HCT116 (cell line): ENCODE data around the gene C3AR1. TPM values are rescaled to one million over a fixed set of nuclear protein-coding genes. Genes with fewer than 3 reads are reported as not detected.

Experiments
- ATAC-seq: fragments of 200-7000 bp; cut with Tn5 transposase; 2 replicates; pipeline ENCODE4 v1.9.1; 2020; ENCODE audit warnings: mild to moderate bottlenecking, moderate library complexity
- BruUV-seq: library from RNA; stranded (reverse); fragments of 400-500 nt; replicated peaks from 2 replicates; lab custom pipeline; 2021; lab: Mats Ljungman, UMichigan
- CTCF ChIA-PET: fragments of 300-600 bp; sonication (Branson Sonifier 250); formaldehyde crosslinking; loops from one replicate; lab custom pipeline; 2021; ENCODE audit warnings: antibody characterized with exemption; lab: Charles Lee
- POLR2A ChIA-PET: fragments of 300-600, 350-600 bp; sonication (Branson Sonifier 250); formaldehyde crosslinking; loops from one replicate; lab custom pipeline; 2021; ENCODE audit warnings: antibody characterized with exemption; lab: Charles Lee
- RAD21 ChIA-PET, 2 experiments: fragments of 300-600 bp; sonication (Branson Sonifier 250); formaldehyde crosslinking; loops; one replicate each; lab custom pipeline; 2023; ENCODE audit warnings: low total read pairs in 2 of 2; ENCODE audit not compliant: uncharacterized antibody in 2 of 2, unreplicated experiment in 2 of 2, low non-redundant PET in 1 of 2; lab: Charles Lee
- DNase-seq: peaks from one replicate; pipeline ENCODE4 v3.0.0-alpha.2; 2010; ENCODE audit warnings: low read depth, low spot score
- H2AFZ ChIP-seq: fragments of 200-600 bp; shearing (Covaris generic), sonication (generic); 2 replicates; pipeline ENCODE4 v1.6.1; 2017; ENCODE audit warnings: low read depth, mixed run types, mixed read lengths, antibody characterized with exemption, low read length; ENCODE audit not compliant: poor library complexity, severe bottlenecking
- H3K27ac ChIP-seq: 2 replicates; pipeline ENCODE4 v1.5.1; 2012; ENCODE audit warnings: low read depth, low read length
- H3K27me3 ChIP-seq: fragments of 200-600 bp; sonication (generic); 2 replicates; pipeline ENCODE4 v1.6.1; 2016; ENCODE audit warnings: mixed run types, low read length, mixed read lengths; ENCODE audit not compliant: insufficient read depth
- H3K36me3 ChIP-seq, 2 experiments: fragments of 200-500 bp in 1 of 2; fragments of 200-600 bp in 1 of 2; sonication (Bioruptor generic) in 1 of 2; sonication (generic) in 1 of 2; 2 replicates each; pipeline versions ENCODE4 v1.5.1 to v1.6.1; 2014 to 2016; ENCODE audit warnings: low read length in 2 of 2, inconsistent platforms in 1 of 2, mixed read lengths in 1 of 2, mixed run types in 1 of 2; ENCODE audit not compliant: insufficient read depth in 2 of 2, control insufficient read depth in 1 of 2
- H3K4me1 ChIP-seq, 2 experiments: fragments of 200-600 bp in 1 of 2; sonication (generic) in 1 of 2; 2 replicates each; pipeline versions ENCODE4 v1.5.1 to v1.6.1; 2012 to 2017; ENCODE audit warnings: low read length in 2 of 2, inconsistent platforms in 1 of 2, mild to moderate bottlenecking in 1 of 2, mixed read lengths in 1 of 2, mixed run types in 1 of 2, moderate library complexity in 1 of 2; ENCODE audit not compliant: insufficient read depth in 2 of 2, control insufficient read depth in 1 of 2
- H3K4me2 ChIP-seq: fragments of 200-600 bp; sonication (generic); 2 replicates; pipeline ENCODE4 v1.6.1; 2017; ENCODE audit warnings: mixed run types, low read length, mixed read lengths
- H3K4me3 ChIP-seq, 2 experiments: fragments of 200-600 bp in 1 of 2; sonication (generic) in 1 of 2; replicated peaks in 1 of 2; 2 replicates each; pipeline ENCODE4 v1.5.1; 2011 to 2016; ENCODE audit warnings: low read length in 2 of 2, control low read depth in 1 of 2, low read depth in 1 of 2, mild to moderate bottlenecking in 1 of 2, mixed read lengths in 1 of 2, mixed run types in 1 of 2
- H3K79me2 ChIP-seq: fragments of 200-600 bp; sonication (generic); 2 replicates; pipeline ENCODE4 v1.6.1; 2017; ENCODE audit warnings: mild to moderate bottlenecking, mixed run types, low read length, moderate library complexity, mixed read lengths; ENCODE audit not compliant: insufficient read depth
- H3K9ac ChIP-seq: fragments of 200-600 bp; sonication (generic); 2 replicates; pipeline ENCODE4 v1.6.1; 2016; ENCODE audit warnings: low read length, mixed read lengths
- H3K9me2 ChIP-seq: fragments of 200-600 bp; sonication (generic), shearing (Covaris generic); 2 replicates; pipeline ENCODE4 v1.6.1; 2017; ENCODE audit warnings: mixed run types, mild to moderate bottlenecking, moderate library complexity; ENCODE audit not compliant: insufficient read depth
- H3K9me3 ChIP-seq, 2 experiments: fragments of 200-500 bp in 1 of 2; fragments of 200-600 bp in 1 of 2; sonication (Bioruptor generic) in 1 of 2; sonication (generic) in 1 of 2; 2 replicates each; pipeline ENCODE4 v1.6.1; 2014 to 2017; ENCODE audit warnings: low read length in 2 of 2, mixed read lengths in 2 of 2, inconsistent platforms in 1 of 2, low read depth in 1 of 2, mild to moderate bottlenecking in 1 of 2, mixed run types in 1 of 2, moderate library complexity in 1 of 2; ENCODE audit not compliant: control insufficient read depth in 1 of 2, insufficient read depth in 1 of 2
- H4K20me1 ChIP-seq: fragments of 200-600 bp; sonication (generic), shearing (Covaris generic); 2 replicates; pipeline ENCODE4 v1.6.1; 2017; ENCODE audit warnings: mixed run types, mild to moderate bottlenecking, moderate library complexity; ENCODE audit not compliant: insufficient read depth
- ATF3 ChIP-seq: IDR thresholded peaks from 2 replicates; pipeline ENCODE4 v1.6.1; 2012
- CBX3 ChIP-seq: IDR thresholded peaks from 2 replicates; pipeline ENCODE4 v1.6.1; 2012; ENCODE audit warnings: low read depth
- CEBPB ChIP-seq: IDR thresholded peaks from 2 replicates; pipeline ENCODE4 v1.6.1; 2012; ENCODE audit warnings: low read depth
- EGR1 ChIP-seq: IDR thresholded peaks from 2 replicates; pipeline ENCODE4 v1.6.1; 2012; ENCODE audit warnings: low read depth
- ELF1 ChIP-seq: IDR thresholded peaks from 2 replicates; pipeline ENCODE4 v1.6.1; 2012; ENCODE audit warnings: low read depth, borderline replicate concordance
- EZH2 ChIP-seq: fragments of 200-600 bp; sonication (generic); IDR thresholded peaks from 2 replicates; pipeline ENCODE4 v1.6.1; 2017; ENCODE audit warnings: antibody characterized with exemption, mixed run types
- EZH2phosphoT487 ChIP-seq: fragments of 200-600 bp; IDR thresholded peaks from 2 replicates; pipeline ENCODE4 v1.6.1; 2018; ENCODE audit warnings: antibody characterized with exemption, borderline replicate concordance
- POLR2A ChIP-seq: IDR thresholded peaks from 2 replicates; pipeline ENCODE4 v1.7.0; 2011; ENCODE audit warnings: borderline replicate concordance; ENCODE audit not compliant: insufficient read depth, insufficient read length; ENCODE audit errors: extremely low read depth
- RAD21 ChIP-seq: IDR thresholded peaks from 2 replicates; pipeline ENCODE4 v1.6.1; 2012; ENCODE audit warnings: low read depth, mild to moderate bottlenecking
- REST ChIP-seq: IDR thresholded peaks from 2 replicates; pipeline ENCODE4 v1.6.1; 2012; ENCODE audit warnings: low read depth
- SP1 ChIP-seq: IDR thresholded peaks from 2 replicates; pipeline ENCODE4 v1.6.1; 2012; ENCODE audit warnings: low read depth
- SRF ChIP-seq: IDR thresholded peaks from 2 replicates; pipeline ENCODE4 v1.6.1; 2012; ENCODE audit warnings: low read depth
- TCF7L2 ChIP-seq: IDR thresholded peaks from 2 replicates; pipeline ENCODE4 v1.7.0; 2011; ENCODE audit warnings: borderline replicate concordance, inconsistent platforms; ENCODE audit not compliant: insufficient read depth, insufficient read length; ENCODE audit errors: extremely low read depth
- YY1 ChIP-seq: IDR thresholded peaks from 2 replicates; pipeline ENCODE4 v1.6.1; 2011; ENCODE audit warnings: low read length, low read depth, moderate library complexity, mild to moderate bottlenecking; ENCODE audit not compliant: insufficient replicate concordance; ENCODE audit errors: extremely low read depth
- ZBTB33 ChIP-seq: IDR thresholded peaks from 2 replicates; pipeline ENCODE4 v1.6.1; 2011; ENCODE audit warnings: mild to moderate bottlenecking, low read length, moderate library complexity; ENCODE audit not compliant: insufficient replicate concordance; ENCODE audit errors: extremely low read depth
- ZNF274 ChIP-seq: fragments of 200-500 bp; sonication (Bioruptor generic); IDR thresholded peaks from 2 replicates; pipeline ENCODE4 v1.6.1; 2014; ENCODE audit warnings: mild to moderate bottlenecking, low read depth, low read length, inconsistent platforms
- intact Hi-C: fragments of 100-400 bp; cut with micrococcal nuclease; formaldehyde crosslinking; loops from 2 replicates; pipeline ENCODE4 v1.10.0; 2022
- total RNA-seq: library from RNA; stranded (reverse); gene quantifications from one replicate; pipeline ENCODE4 v1.2.1, GENCODE V29; 2021; ENCODE audit not compliant: unreplicated experiment

C3AR1 gene
- total RNA-seq, 1 experiment from 2014 or later, result not detected

- Histone ChIP-seq H3K27me3 (no peaks in the 10 kb centered on the region), H3K9me2 (no peaks in the 10 kb centered on the region), H3K36me3 (peaks cover 23 to 37% of the 10 kb centered on the region in 2 experiments; a peak in 3 of 4 replicates), H4K20me1 (no peaks in the 10 kb centered on the region), H3K9ac (no peak overlapping the region), H2AFZ (no peak overlapping the region), H3K9me3 (no peaks in the 10 kb centered on the region), H3K27ac (no peak overlapping the region), H3K4me2 (no peak overlapping the region), H3K4me1 (no peaks in the 10 kb centered on the region), H3K4me3 (no peak overlapping the region), H3K79me2 (peaks cover 10% of the 10 kb centered on the region)
- TF ChIP-seq CEBPB, result no peak
- no peak for TF ChIP-seq EGR1
- TF ChIP-seq EZH2phosphoT487, result no peak
- no peak for TF ChIP-seq POLR2A
- no peak for TF ChIP-seq ELF1
- RAD21 ChIA-PET, result no interaction called here
- intact Hi-C loops, result no loop called here
- POLR2A ChIA-PET, result no interaction called here
- ATAC-seq, result no peak
- BruUV-seq, result no TSS peak
- DNase-seq, result no peak
- CTCF ChIA-PET, result no interaction called here
Observed at GRCh38 chr12:8093291-8093690, 27.1 kb upstream of the C3AR1 start.

- Histone ChIP-seq H3K4me3 (no peak overlapping the region), H3K36me3 (peaks cover 16 to 29% of the 10 kb centered on the region in 2 experiments; a peak in 3 of 4 replicates), H3K4me1 (no peaks in the 10 kb centered on the region), H3K27me3 (no peaks in the 10 kb centered on the region), H2AFZ (no peak overlapping the region), H3K9me2 (no peaks in the 10 kb centered on the region), H3K9me3 (no peaks in the 10 kb centered on the region), H3K9ac (no peak overlapping the region), H3K27ac (no peak overlapping the region), H3K4me2 (no peak overlapping the region), H3K79me2 (peaks cover 41% of the 10 kb centered on the region), H4K20me1 (no peaks in the 10 kb centered on the region)
- ATAC-seq, result no peak
- intact Hi-C loops, result loop anchor here (10.0 kb wide), 1 partner anchor 225 kb away; no protein-coding TSS in a partner anchor
- DNase-seq, result no peak
- RAD21 ChIA-PET, result no interaction called here
- BruUV-seq, result no TSS peak
- CTCF ChIA-PET, result no interaction called here
- POLR2A ChIA-PET, result no interaction called here
- no peak for TF ChIP-seq SRF
- TF ChIP-seq ATF3, result no peak
- no peak for TF ChIP-seq ELF1
- TF ChIP-seq CEBPB, result no peak
- TF ChIP-seq RAD21, result no peak
- no peak for TF ChIP-seq CBX3
- no peak for TF ChIP-seq ZBTB33
- no peak for TF ChIP-seq SP1
- no peak for TF ChIP-seq YY1
- no peak for TF ChIP-seq TCF7L2
- no peak for TF ChIP-seq POLR2A
- no peak for TF ChIP-seq EGR1
- TF ChIP-seq ZNF274, result no peak
- TF ChIP-seq EZH2, result no peak
- no peak for TF ChIP-seq REST
Observed at GRCh38 chr12:8089716-8090115, 23.6 kb upstream of the C3AR1 start.
